ENCODE data around the gene RNU4-1. TPM values are rescaled to one million over a fixed set of nuclear protein-coding genes. Genes with fewer than 3 reads are reported as not detected.
"Not testable (repeated sequence)": the region's sequence is repeated elsewhere in the genome, so short reads cannot be mapped to it uniquely, and the experiment has no call there.

RNU4-1 gene
- not detected for polyA plus RNA-seq (ENCODE audit: insufficient read length in 10 of 10)
- long read RNA-seq, donor 1: 0 reads
- long read RNA-seq, donor 2, partial matches to known transcripts: 13 of 13 reads
- long read RNA-seq, donor 2, other reads (novel, unspliced or antisense): 0 of 13 reads
- long read RNA-seq, donor 3: 0 reads
- long read RNA-seq, donor 4: 0 reads
- long read RNA-seq, donor 5: 0 reads
- long read RNA-seq, donor 6: 0 reads
- long read RNA-seq, donor 7: 0 reads
- long read RNA-seq, donor 8: 0 reads
- long read RNA-seq, donor 9: 0 reads

DNA sequence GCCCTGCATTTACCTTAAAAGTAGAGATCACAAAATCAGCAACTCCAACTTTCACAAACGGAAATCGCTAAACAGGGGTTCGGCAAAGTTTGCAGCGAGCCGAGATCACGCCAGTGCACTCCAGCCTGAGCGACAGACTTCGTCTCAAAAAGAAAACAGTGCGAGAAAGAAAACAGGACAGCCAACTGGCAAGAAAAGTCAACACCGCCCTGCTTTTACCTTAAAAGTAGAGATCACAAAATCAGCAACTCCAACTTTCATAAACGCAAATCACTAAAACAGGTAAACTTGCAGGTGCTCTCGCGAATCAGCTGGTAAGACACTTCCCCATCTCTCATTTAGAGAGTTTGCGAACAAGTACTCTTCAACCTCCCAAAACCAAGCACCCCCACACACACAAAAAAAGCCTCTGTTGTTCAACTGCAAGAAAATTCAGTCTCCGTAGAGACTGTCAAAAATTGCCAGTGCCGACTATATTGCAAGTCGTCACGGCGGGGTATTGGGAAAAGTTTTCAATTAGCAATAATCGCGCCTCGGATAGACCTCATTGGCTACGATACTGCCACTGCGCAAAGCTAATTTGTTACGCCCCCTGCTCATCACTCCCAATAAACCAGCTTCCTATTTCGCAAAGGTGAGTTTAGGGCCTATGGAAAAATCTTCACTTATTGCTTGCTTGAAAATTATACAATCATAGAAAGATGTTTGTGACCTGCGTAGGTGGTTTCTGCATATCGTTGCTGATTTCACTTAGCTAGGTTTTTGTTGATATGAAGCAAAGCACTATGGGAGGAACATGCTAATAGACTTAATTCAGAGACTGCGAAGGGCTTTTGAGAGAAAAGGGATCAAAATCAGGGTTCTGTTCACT is at the start of gene RNU4-1:
Gene RNU4-1 (minus strand): TSS at position 577 of the 871 bp plus-strand sequence.
- DNase-seq: peak; percentile 89 to 95 (median 94)

DNA sequence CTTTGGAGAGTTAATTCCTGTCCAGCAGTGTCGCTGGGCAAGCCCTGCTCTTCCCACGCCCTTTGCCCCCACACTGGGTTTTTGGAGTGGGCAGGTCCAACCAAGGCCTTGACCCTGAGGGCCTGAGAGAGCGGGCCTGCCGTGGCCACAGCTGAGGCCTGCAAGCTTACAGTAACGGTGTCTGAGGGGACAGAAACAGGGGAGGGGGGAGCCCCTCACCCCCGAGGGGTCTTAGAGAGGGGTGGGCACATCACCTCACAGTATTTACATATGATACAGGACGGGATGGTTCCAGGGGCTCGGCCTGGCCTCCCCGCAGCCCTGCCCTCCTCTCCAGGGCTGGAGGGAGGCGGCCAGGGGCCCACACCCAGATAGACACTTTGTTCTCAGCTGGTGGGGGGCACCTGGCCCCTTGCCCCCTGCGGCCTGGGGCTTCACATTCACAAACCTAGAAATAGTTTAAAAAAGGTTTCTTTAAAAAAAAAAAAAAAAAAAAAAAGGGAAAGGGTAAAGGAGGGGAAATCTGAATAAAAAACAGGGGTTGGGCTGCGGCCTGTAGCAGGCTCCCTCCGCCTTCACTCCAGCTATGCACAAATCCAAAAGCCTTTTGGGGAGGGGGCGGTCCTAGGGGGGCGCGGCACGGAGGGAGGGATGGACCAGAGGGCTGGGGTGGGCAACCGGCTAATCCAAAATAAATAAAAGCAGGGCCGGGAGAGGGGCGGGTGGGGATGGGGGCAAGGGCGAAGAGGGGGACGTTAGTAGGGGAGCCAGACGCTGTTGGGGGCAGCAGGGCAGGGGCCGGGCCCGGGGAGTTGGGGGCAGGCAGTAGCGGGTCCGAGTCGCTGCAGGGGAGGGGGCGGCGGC is 49.4 kb upstream of the RNU4-1 start:
- no peak for DNase-seq

DNA sequence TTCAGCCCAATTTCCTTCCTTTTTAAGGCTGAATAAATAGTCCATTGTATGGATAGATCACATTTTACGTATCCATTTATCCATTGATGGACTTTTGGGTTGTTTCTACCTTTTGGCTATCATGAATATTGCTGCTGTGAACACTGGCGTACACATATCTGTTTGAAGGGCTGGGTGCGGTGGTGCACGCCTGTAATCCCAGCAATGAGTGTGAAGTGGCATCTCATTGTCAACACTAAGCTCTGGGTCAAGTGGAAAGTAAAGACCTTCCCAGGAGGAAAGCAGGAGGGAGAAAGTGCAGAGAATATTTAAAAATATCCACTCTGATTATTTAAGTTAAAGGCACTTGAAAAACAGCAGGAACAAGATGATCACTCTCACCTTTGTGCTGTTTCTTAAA is 46.2 kb upstream of the RNU4-1 start:
- no peak for DNase-seq

DNA sequence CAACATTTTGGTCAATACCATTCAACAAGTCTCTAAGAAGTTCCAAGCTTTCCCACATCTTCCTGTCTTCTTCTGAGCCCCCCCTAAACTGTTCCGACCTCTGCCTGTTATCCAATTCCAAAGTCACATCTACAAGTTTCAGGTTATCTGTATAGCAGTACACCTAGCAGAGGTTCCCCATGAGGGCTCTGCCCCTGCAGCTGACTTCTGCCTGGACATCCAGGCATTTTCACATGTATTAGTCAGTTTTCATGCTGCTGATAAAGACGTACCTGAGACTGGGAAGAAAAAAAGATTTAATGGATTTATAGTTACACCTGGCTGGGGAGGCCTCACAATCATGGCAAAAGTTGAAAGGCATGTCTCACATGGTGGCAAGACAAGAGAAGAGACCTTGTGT is 44.7 kb upstream of the RNU4-1 start:
- no peak for DNase-seq

DNA sequence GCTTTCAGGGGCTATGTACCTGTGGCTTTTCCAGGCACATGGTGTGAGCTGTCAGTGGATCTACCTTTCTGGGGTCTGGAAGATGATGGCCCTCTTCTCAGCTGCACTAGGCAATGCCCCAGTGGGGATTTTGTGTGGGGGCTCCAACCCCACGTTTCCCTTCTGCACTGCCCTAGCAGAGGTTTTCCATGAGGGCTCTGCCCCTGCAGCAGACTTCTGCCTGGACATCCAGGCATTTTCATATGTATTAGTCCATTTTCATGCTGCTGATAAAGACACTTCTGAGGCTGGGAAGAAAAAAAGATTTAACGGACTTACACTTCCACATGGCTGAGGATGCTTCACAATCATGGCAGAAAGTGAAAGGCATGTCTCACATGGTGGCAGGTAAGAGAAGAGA is 43.4 kb upstream of the RNU4-1 start:
- DNase-seq: not testable (repeated sequence)

DNA sequence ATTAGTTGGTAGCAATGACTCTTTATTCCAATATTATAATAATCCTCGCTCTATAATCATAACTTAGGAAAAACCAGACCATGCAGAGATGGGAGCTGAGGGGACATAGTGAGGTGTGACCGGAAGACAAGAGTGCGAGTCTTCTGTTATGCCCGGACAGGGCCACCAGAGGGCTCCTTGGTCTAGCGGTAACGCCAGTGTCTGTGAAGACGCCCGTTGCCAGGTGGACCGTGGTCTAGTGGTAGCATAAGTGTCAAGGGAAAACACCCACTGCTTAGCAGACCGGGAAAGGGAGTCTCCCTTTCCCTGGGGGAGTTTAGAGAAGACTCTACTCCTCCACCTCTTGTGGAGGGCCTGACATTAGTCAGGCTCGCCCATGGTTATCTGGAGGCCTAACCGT is 42.4 kb upstream of the RNU4-1 start:
- peak in 1 of 3 donors; percentile 27 for DNase-seq

DNA sequence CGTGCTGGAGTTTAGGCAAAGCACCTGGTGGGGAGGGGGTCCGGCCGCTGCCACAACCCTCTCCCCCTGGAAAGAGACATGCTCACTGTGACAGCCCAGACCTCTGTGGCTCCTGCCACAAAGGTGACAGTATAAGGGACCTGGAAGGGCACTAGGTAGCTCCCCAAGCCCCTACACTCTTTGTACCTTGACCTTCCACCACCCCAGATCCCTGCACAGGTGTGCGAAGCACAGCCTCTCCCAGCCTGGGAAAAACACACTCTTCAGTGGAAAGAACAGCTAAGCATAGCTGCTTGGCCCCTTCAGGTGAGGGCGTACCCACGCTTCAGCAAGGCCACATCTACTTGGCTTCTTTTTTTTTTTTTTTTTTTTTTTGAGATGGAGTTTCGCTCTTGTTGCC is 39.5 kb upstream of the RNU4-1 start:
- no peak for DNase-seq

DNA sequence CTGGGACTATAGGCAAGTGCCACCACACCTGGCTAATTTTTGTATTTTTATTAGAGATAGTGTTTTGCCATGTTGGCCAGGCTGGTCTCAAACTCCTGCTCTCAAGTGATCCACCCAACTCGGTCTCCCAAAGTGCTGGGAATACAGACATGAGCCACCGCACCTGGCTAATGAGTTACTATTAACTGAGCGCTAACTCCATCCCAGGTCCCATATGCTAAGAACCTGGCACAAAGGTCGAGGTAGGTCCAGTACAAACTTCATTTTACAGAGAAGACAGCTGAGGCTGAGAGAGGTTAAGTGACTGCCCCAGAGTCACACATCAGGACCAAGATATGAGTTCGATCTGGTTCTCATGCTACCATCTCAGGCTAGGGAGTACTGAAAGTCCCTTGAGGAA is 39.0 kb upstream of the RNU4-1 start:
- DNase-seq: no peak

DNA sequence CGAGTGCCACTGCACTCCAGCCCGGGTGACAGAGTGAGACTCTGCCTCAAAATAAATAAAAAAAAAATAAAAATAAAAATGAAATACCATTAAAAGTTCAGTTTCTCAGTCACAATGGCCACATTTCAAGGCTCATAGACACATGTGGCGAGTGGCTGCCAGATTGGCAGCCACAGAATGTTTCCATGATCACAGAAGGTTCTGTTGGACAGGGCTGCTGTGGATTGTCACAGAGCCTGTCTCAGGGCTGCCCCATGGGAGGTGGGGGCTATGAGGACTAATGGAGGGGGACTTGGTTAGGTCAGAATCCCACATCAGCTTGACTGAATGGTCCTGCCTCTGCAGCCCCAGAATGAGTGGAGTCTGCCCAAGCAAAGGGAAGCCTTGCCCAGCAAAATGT is 38.4 kb upstream of the RNU4-1 start:
- no peak for DNase-seq

DNA sequence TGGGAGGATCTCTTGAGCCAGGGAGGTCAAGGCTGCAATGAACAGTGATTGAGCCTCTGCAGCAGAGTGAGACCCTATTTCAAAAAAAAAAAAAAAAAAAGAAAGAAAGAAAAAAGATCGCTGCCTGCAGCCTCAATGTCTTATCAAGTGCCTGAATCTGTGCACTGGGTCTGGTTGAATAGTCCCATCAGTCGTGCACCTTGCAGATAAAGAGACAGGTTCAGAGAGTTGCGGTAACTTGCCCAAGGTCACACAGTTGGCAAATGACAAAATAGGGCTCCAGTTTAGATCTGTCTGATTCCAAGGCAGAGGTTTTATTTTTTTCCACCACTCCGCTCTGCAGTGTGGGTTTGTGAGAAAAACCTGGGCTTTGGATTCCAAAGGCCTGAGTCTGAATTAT is 35.2 kb upstream of the RNU4-1 start:
- no peak for DNase-seq

DNA sequence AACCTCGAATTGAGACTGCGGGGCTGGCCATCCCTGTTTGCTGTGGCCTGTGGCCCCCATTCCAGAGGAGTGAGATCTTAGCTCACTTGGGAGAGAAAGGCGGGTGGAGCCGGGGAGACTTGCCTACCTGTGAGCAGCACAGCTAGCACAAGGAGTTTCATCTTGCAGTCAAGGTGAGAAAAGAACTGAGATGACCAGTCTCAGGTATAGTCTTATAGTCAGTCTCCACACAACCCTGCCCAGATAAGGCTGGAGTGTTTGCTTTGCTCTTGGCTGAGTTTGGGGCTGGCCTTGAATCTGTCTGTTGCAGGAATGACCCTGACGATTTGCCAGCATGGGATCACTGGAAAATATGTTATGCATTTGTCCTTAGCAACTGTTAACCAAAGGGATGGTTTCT is 34.6 kb upstream of the RNU4-1 start, which contains the start of gene PLA2G1B:
Gene PLA2G1B (minus strand): TSS at position 187 of the 400 bp plus-strand sequence. CDS start 26 bp downstream, at position 161.
- peak in 1 of 3 donors; percentile 9 for DNase-seq

DNA sequence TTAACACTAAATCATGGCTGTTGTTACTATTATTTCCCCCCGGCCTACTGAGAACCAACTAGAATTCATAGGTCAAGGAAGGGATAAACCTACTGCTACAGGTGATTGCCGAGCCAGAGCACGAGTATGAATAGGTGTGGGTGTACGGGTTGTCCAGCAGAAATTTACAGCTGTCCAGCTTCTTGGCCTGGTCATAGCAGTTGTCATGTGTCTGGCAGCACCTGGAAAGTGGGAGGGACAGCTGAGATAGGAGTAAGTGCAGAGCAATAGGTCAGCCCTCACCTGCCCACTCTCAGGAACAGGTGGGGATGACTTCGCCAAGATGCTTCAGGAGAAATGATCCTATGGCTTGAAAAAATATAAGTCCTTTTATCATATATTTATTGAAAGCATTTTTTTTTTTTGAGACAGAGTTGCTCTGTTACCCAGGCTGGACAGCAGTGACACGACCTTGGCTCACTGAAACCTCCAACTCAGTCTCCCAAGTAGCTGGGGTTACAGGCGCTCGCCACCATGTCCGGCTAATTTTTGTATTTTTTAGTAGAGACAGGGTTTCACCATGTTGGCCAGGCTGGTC is 31.9 kb upstream of the RNU4-1 start:
- DNase-seq: no peak

DNA sequence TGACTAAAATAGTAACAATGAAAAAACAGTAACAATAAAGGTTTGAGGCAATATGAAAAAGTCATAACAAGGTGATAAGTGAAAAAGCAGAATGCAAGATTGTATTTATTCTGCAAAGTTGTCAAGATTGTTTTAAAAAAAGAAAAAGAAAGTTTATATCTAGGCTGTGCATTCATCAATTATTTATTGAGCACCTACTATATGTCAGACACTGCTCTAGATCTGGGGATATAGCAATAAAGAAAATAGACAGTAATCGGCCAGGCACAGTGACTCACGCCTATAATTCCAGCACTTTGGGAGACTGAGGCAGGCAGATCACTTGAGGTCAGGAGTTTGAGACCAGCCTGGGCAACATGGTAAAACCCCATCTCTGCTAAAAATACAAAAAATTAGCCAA is 30.7 kb upstream of the RNU4-1 start:
- DNase-seq: no peak

DNA sequence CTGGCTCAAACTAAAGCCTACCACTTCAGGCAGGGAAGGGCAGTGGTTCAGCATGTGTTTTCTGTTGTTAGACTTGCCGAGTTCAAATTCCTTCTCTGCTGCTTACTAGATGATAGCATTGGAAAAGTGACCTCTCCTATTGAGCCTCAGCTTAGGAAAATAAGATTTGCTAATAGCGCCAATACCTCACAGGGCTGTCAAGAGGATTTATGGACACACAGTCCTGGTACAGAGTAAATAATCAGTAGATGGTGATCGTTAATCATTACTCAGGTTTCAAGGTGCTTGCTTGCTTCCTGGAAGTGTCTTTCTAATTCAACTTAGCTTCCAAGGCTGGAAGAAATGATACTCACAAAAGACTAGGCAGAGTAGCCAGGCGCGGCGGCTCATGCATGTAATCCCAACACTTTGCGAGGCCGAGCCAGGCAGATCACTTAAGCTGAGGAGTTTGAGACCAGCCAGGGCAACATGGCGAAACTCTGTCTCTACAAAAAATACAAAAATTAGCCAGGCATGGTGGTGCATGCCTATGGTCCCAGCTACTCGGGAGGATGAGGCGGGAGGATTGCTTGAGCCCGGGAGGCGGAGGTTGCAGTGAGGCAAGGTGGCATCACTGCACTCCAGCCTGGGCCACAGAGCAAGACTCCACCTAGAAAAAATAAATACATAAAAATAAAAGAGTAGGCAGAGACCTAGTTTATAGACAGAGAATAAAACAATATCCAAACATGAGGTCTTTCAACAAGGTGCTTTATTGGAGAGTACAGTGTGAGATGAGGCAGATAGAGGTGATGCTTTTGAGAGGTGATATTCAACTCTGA is 28.6 kb upstream of the RNU4-1 start:
- no peak for DNase-seq

DNA sequence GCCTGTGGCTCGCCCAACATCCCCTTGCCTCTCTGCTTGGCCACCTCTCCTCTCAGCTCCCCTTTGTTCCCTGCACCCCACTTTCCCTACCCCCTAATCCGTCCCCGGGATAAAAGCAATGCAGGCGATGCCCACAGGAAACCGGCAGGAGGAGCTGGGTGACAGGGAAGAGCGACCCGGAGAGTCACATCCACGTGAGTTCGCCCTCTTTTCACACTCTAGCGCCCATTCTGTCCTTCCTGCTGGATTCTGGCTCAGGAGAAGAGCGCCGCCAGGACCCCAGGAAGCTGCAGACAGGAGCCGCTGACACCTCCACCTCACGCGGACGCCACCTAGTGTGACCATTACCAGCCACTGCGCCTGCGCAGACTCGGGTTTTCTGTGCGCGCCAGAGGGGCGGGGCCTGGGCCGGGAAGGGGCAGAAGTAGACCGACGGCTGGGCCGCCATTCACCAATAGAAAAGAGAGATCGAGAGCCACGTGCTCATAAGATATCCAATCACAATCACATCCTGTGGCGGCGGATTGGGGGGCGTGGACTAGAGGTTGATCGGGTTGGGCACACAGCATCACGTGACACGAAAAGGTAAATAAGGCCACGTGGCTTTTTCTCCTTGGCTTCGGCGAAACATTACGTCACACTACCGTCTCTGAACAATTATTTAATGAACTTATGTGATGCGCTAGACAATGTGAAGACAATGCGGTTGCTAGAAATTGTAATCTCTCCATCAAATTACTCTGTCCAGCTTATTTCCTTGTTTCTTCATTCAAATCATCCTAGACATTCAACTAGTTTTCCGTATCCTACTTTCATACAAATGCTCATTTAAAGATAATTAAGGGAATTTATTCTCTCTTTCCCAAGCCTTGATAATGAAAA is 24.4 kb upstream of the RNU4-1 start:
- peak; percentile 98 to 99 (median 99) for DNase-seq

DNA sequence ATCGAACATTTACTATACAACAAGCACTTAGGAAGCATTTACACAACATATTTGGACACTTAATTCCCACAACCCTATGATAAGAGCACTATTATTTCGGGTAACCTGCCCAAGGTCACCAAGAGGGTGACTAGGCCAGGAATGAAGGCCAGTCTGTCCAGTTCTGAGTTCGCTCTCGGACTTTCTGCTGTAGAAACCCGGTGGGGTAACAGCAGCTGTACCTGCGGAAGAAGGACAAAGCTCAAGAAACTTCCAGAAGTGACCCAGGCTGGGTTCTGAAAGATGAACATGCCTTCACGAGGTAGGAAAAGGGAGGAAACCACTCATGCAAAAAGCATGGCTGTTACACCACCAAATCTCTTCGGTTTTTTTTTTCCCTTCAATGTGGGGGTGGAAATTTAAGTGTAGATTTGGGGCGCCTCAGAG is 23.8 kb upstream of the RNU4-1 start:
- no peak for DNase-seq

DNA sequence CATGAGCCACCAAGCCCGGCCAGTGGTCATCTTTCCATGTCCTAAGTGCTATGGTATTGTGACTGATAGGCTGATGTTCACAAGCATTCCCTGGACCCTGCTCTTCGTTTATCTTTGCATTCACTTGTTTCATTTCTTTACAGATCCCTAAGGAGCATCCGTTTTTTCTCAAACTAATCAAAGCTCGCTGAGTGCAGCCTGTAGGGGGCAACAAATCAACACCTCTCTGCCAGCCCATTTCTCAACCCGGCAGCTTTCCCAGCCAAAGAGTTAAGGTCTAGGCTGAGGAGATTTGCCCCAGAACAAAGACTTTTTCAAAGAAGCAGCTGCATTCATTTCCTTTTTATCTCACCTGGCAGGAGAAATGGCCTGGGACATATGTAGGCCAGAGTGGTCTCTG is 21.2 kb upstream of the RNU4-1 start:
- no peak for DNase-seq

DNA sequence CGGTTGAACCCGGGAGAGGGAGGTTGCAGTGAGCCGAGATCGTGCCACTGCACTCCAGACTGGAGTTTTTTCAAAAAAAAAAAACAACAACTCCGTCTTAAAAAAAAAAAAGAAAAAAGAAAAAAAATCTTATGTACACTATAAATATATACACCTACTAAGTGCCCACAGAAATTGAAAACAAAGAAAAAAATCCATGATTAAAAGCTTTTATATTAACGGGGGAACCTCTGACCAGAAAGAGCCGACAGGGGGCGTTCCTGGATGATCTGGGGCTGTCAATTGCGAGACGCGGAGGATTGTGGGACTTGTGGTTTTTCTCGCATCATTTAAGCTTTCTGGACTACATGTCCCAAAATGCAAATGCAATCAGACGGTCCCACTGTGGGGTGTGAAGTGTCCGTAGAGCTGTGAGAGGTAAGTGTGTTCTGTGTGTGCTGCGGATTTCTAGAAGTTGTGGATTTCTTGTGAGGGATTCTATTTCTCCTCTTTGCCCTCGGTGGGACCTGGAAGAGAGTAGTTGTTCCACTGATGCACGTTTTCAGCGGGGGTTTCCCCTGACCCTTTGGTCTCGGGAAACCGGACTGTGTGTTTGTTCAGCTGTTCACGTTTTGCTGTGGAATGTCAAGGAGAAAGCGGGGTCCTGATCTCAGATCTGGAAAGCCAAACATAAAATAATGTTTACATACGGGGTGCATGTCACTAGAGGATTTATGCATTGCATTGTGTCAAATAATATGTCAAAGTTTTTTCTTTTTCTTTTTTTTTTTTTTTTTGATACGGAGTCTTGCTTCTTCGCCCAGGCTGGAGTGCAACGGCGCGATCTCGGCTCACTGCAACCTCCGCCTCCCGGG is 9.2 kb upstream of the RNU4-1 start, which contains the start of gene SIRT4:
Gene SIRT4 (plus strand): TSS at position 360 of the 854 bp plus-strand sequence. CDS start 1,241 bp downstream, outside the sequence.
- DNase-seq: peak; percentile 94 to 97 (median 95)

DNA sequence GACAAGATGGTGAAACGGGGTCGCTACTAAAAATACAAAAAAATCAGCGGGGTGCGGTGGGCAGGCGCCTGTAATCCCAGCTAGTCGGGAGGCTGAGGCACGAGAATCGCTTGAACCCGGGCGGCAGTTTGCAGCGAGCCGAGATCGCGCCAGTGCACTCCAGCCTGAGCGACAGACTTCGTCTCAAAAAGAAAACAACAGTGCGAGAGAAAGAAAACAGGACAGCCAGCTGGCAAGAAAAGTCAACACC is 701 bp downstream of the RNU4-1 start:
- no peak for DNase-seq

Measured in muscle of back (tissue), 13 donors.